ENCODE results near the gene HDAC1.

Gene HDAC1

DNA sequence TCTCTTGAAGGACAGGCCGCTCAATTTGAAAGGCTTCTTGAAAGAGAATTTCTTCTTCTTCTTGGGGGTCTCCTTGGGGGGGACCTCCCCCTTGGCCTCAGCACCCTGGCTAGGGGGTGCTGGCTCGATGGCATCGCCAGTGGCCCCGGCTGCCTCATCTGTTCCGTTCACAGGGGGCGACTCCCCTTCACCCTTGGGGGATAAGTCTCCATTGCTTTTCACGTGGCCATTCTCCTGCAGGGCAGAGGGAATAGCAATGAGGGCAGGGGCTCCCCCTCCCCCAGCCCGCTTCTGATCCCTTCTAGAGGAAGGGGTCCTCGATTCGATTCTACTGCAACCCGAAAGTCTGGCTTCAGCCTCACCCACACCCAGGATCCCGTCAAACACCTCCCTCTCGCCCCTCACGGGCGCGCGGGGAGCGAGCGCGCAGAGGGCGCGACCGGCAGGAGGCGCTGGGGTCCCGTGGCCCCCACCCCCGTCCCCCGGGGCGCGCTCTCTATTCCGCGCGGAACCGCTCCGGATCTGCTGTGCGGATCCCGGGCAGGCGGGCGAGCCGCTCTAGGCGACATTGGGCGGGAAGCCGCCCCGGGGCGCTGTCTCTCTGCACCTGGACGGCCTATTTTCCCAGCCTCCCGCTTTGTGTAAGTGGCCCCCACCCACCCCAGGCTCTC lies 43.1 kb downstream of the HDAC1 start:
- no peak overlapping the region for H2BK120ac ChIP-seq (ENCODE audit: insufficient read depth, low read length, poor library complexity)
- no peak overlapping the region for H2AK5ac ChIP-seq (ENCODE audit: low read length)
- H3K14ac ChIP-seq (ENCODE audit: low read length): peak overlapping the region; percentile 50
- no peaks in the 10 kb centered on the region for H3K27me3 ChIP-seq (ENCODE audit: insufficient read depth, low read length)
- H4K12ac ChIP-seq (ENCODE audit: low read depth, low read length): no peak overlapping the region
- H3K18ac ChIP-seq (ENCODE audit: low read length): peak overlapping the region; percentile 37
- H3K79me2 ChIP-seq (ENCODE audit: control insufficient read depth, insufficient read depth, low read length, poor library complexity): peaks cover 16% of the 10 kb centered on the region
- peak overlapping the region; percentile 8 for H2BK5ac ChIP-seq (ENCODE audit: low read depth, low read length, poor library complexity)
- H3K36me3 ChIP-seq (ENCODE audit: control insufficient read depth in 1 of 2, insufficient read depth in 2 of 2, low read length in 2 of 2): peaks cover 30 to 41% of the 10 kb centered on the region in 2 experiments
- no peak overlapping the region for H2AFZ ChIP-seq (ENCODE audit: insufficient read depth, low read length, poor library complexity)
- H3K9me3 ChIP-seq (ENCODE audit: insufficient read depth, low read depth, low read length): no peaks in the 10 kb centered on the region
- DNase-seq: peak in 1 of 2 donors; percentile 54
- no peak overlapping the region for H3K23ac ChIP-seq (ENCODE audit: low read length)
- H2BK12ac ChIP-seq (ENCODE audit: low read length): no peak overlapping the region
- H3K9ac ChIP-seq (ENCODE audit: low read length): peak overlapping the region; percentile 96
- peak overlapping the region; percentile 96 for H3K4me3 ChIP-seq (ENCODE audit: low read depth, low read length)
- peaks cover 32% of the 10 kb centered on the region for H3K79me1 ChIP-seq (ENCODE audit: low read length)
- H3K27ac ChIP-seq (ENCODE audit: low read depth, low read length): peak overlapping the region; percentile 73
- peaks cover 56 to 62% of the 10 kb centered on the region in 2 experiments for H3K4me1 ChIP-seq (ENCODE audit: control insufficient read depth in 1 of 2, insufficient read depth in 2 of 2, low read length in 2 of 2)
- no CpG with 5 or more reads among the region's 46 CpGs for WGBS (ENCODE audit: extremely low coverage, insufficient coverage, insufficient read length)
- peak overlapping the region; percentile 76 for H3K4me2 ChIP-seq (ENCODE audit: low read length)
- peak overlapping the region; percentile 95 for H4K91ac ChIP-seq (ENCODE audit: low read depth, low read length)
- no peak overlapping the region for H4K8ac ChIP-seq (ENCODE audit: low read depth, low read length)
- peak overlapping the region; percentile 87 for H3K4ac ChIP-seq (ENCODE audit: low read depth, low read length)

GRCh38 chr1:32335535-32335789 lies 43.6 kb downstream of the HDAC1 start:
- Histone ChIP-seq H3K14ac (ENCODE audit: low read length) (peak overlapping the region; percentile 50), H3K27ac (ENCODE audit: low read depth, low read length) (peak overlapping the region; percentile 73), H3K4me2 (ENCODE audit: low read length) (no peak overlapping the region), H3K4me1 (ENCODE audit: control insufficient read depth in 1 of 2, insufficient read depth in 2 of 2, low read length in 2 of 2) (peaks cover 59 to 67% of the 10 kb centered on the region in 2 experiments), H3K79me2 (ENCODE audit: control insufficient read depth, insufficient read depth, low read length, poor library complexity) (peaks cover 16% of the 10 kb centered on the region), H3K9ac (ENCODE audit: low read length) (peak overlapping the region; percentile 96), H3K4me3 (ENCODE audit: low read depth, low read length) (peak overlapping the region; percentile 96), H3K27me3 (ENCODE audit: insufficient read depth, low read length) (no peaks in the 10 kb centered on the region), H3K23ac (ENCODE audit: low read length) (no peak overlapping the region), H2AK5ac (ENCODE audit: low read length) (no peak overlapping the region), H3K4ac (ENCODE audit: low read depth, low read length) (peak overlapping the region; percentile 87), H2AFZ (ENCODE audit: insufficient read depth, low read length, poor library complexity) (no peak overlapping the region), H2BK120ac (ENCODE audit: insufficient read depth, low read length, poor library complexity) (no peak overlapping the region), H4K8ac (ENCODE audit: low read depth, low read length) (no peak overlapping the region), H2BK5ac (ENCODE audit: low read depth, low read length, poor library complexity) (peak overlapping the region; percentile 23), H3K9me3 (ENCODE audit: insufficient read depth, low read depth, low read length) (no peaks in the 10 kb centered on the region), H4K91ac (ENCODE audit: low read depth, low read length) (peak overlapping the region; percentile 95), H4K12ac (ENCODE audit: low read depth, low read length) (no peak overlapping the region), H2BK12ac (ENCODE audit: low read length) (no peak overlapping the region), H3K79me1 (ENCODE audit: low read length) (peaks cover 33% of the 10 kb centered on the region), H3K18ac (ENCODE audit: low read length) (peak overlapping the region; percentile 27), H3K36me3 (ENCODE audit: control insufficient read depth in 1 of 2, insufficient read depth in 2 of 2, low read length in 2 of 2) (peaks cover 28 to 37% of the 10 kb centered on the region in 2 experiments)
- WGBS (ENCODE audit: extremely low coverage, insufficient coverage, insufficient read length): no CpG with 5 or more reads among the region's 34 CpGs
- DNase-seq: no peak

DNA sequence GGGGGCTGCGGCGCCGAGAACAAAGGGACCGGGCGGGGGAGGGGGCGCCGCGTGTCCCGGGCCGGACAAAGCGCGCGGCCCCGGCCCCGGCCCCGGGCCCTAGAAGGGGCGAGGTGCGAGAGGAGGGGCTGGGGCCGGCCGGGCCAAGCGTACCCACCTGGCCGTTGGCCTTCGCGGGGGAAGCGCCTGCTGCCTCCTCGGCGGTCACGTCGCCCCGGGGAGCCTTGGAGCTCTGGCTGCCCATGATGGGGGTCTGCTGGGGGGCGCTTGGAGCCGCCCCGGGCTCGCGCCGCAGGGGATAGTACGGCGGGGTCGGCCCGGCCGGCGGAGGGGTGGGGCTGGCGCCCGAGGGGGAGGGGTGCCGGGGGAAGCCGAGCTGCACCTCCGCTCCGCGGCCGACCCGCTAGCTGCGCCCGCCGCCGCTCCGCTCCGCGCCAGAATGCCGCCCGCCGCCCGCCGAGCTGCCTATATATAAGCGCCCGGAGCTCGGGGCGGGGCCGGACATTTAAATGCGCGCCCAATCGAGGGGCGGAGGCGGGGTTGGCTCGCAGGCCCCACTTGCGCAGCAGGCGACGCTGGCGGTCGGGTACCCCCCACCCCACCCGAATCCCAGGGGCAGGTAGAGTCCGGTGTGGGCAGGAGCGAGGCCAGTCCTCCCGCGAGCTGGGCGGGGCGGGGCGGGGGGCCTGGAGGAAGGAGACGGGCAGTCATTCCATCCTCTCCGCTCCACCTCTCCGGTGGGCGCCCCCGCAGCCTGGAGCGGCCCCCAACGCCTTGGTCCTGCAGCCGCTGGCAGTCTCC lies 44.1 kb downstream of the HDAC1 start, which contains the start of gene MARCKSL1:
MARCKSL1 (minus strand) TSS at position 444 of the 801 bp plus-strand sequence; CDS start at position 244, 200 bp downstream.
- H2AK5ac ChIP-seq (ENCODE audit: low read length): peak within 1 kb of the TSS; percentile 83
- peak within 1 kb of the TSS; percentile 87 for H2BK5ac ChIP-seq (ENCODE audit: low read depth, low read length, poor library complexity)
- DNase-seq: peak; percentile 56 to 78
- no peak within 1 kb of the TSS for H3K23ac ChIP-seq (ENCODE audit: low read length)
- peak within 1 kb of the TSS; percentile 93 for H3K4ac ChIP-seq (ENCODE audit: low read depth, low read length)
- peak within 1 kb of the TSS; percentile 96 for H3K4me3 ChIP-seq (ENCODE audit: low read depth, low read length)
- peak within 1 kb of the TSS; percentile 97 for H3K14ac ChIP-seq (ENCODE audit: low read length)
- no CpG with 5 or more reads among the region's 95 CpGs for WGBS (ENCODE audit: extremely low coverage, insufficient coverage, insufficient read length)
- H3K4me1 ChIP-seq (ENCODE audit: control insufficient read depth in 1 of 2, insufficient read depth in 2 of 2, low read length in 2 of 2): peaks cover 59 to 67% of the 10 kb centered on the region in 2 experiments
- H3K18ac ChIP-seq (ENCODE audit: low read length): peak within 1 kb of the TSS; percentile 91
- no peaks in the 10 kb centered on the region for H3K9me3 ChIP-seq (ENCODE audit: insufficient read depth, low read depth, low read length)
- H3K79me1 ChIP-seq (ENCODE audit: low read length): peaks cover 33% of the 10 kb centered on the region
- peak within 1 kb of the TSS; percentile 96 for H3K9ac ChIP-seq (ENCODE audit: low read length)
- peak within 1 kb of the TSS; percentile 73 for H3K27ac ChIP-seq (ENCODE audit: low read depth, low read length)
- peak within 1 kb of the TSS; percentile 47 for H2BK120ac ChIP-seq (ENCODE audit: insufficient read depth, low read length, poor library complexity)
- peaks cover 16% of the 10 kb centered on the region for H3K79me2 ChIP-seq (ENCODE audit: control insufficient read depth, insufficient read depth, low read length, poor library complexity)
- peak within 1 kb of the TSS; percentile 95 for H4K91ac ChIP-seq (ENCODE audit: low read depth, low read length)
- no peaks in the 10 kb centered on the region for H3K27me3 ChIP-seq (ENCODE audit: insufficient read depth, low read length)
- no peak within 1 kb of the TSS for H2BK12ac ChIP-seq (ENCODE audit: low read length)
- H2AFZ ChIP-seq (ENCODE audit: insufficient read depth, low read length, poor library complexity): no peak within 1 kb of the TSS
- H4K8ac ChIP-seq (ENCODE audit: low read depth, low read length): peak within 1 kb of the TSS; percentile 78
- H3K4me2 ChIP-seq (ENCODE audit: low read length): peak within 1 kb of the TSS; percentile 76
- peaks cover 24 to 31% of the 10 kb centered on the region in 2 experiments for H3K36me3 ChIP-seq (ENCODE audit: control insufficient read depth in 1 of 2, insufficient read depth in 2 of 2, low read length in 2 of 2)
- H4K12ac ChIP-seq (ENCODE audit: low read depth, low read length): peak within 1 kb of the TSS; percentile 55

GRCh38 chr1:32336591-32336932 lies 44.7 kb downstream of the HDAC1 start:
- Histone ChIP-seq H3K36me3 (ENCODE audit: control insufficient read depth in 1 of 2, insufficient read depth in 2 of 2, low read length in 2 of 2) (peaks cover 21 to 26% of the 10 kb centered on the region in 2 experiments), H4K8ac (ENCODE audit: low read depth, low read length) (peak overlapping the region; percentile 18), H3K27me3 (ENCODE audit: insufficient read depth, low read length) (no peaks in the 10 kb centered on the region), H3K79me1 (ENCODE audit: low read length) (peaks cover 33% of the 10 kb centered on the region), H2BK12ac (ENCODE audit: low read length) (no peak overlapping the region), H3K79me2 (ENCODE audit: control insufficient read depth, insufficient read depth, low read length, poor library complexity) (peaks cover 16% of the 10 kb centered on the region), H3K9me3 (ENCODE audit: insufficient read depth, low read depth, low read length) (no peaks in the 10 kb centered on the region), H3K4me2 (ENCODE audit: low read length) (peak overlapping the region; percentile 60), H4K91ac (ENCODE audit: low read depth, low read length) (peak overlapping the region; percentile 75), H3K23ac (ENCODE audit: low read length) (no peak overlapping the region), H3K9ac (ENCODE audit: low read length) (no peak overlapping the region), H2AFZ (ENCODE audit: insufficient read depth, low read length, poor library complexity) (no peak overlapping the region), H2BK120ac (ENCODE audit: insufficient read depth, low read length, poor library complexity) (peak overlapping the region; percentile 31), H2AK5ac (ENCODE audit: low read length) (no peak overlapping the region), H3K4me3 (ENCODE audit: low read depth, low read length) (peak overlapping the region; percentile 50), H4K12ac (ENCODE audit: low read depth, low read length) (no peak overlapping the region), H3K4ac (ENCODE audit: low read depth, low read length) (no peak overlapping the region), H3K14ac (ENCODE audit: low read length) (peak overlapping the region; percentile 29), H3K27ac (ENCODE audit: low read depth, low read length) (no peak overlapping the region), H3K18ac (ENCODE audit: low read length) (no peak overlapping the region), H2BK5ac (ENCODE audit: low read depth, low read length, poor library complexity) (no peak overlapping the region), H3K4me1 (ENCODE audit: control insufficient read depth in 1 of 2, insufficient read depth in 2 of 2, low read length in 2 of 2) (peaks cover 63 to 69% of the 10 kb centered on the region in 2 experiments)
- no peak for DNase-seq
- no CpG with 5 or more reads among the region's 15 CpGs for WGBS (ENCODE audit: extremely low coverage, insufficient coverage, insufficient read length)
